ENCODE data around the gene PLEKHM2.

The PLEKHM2 gene

DNA sequence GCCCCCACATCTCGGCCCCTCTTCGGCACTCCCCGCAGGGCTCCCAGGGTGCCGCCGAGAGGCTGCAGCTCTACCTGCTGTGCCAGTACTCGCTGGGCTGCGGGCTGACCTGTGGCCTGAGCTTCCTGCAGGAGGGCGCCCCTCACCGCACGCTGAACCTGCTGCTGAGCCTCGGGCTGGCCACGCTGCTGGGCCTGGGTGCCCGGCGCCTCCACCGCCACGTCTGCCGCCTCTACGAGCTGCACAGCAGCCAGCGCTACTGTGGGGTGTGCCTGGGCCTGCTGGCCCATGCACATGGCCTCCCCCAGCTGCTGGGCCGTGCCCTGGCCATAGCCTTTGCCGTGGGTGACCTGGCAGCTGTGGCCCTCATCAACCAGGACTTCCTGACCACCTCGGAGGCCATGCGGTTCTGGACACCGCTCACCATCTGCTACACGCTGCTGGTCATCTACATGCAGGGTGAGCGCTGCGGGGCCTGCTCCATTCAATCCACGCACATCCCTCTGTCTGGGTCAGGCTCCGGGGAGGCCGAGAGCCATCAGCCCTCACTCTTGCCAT, 60.1 kb downstream of the PLEKHM2 start:
- Mint-ChIP-seq H3K27ac (no peak overlapping the region), H3K4me1 (ENCODE audit: low read depth) (peaks cover 7% of the 10 kb centered on the region), H3K4me3 (no peak overlapping the region), H3K27me3 (no peaks in the 10 kb centered on the region), H3K9me3 (no peaks in the 10 kb centered on the region), H3K36me3 (ENCODE audit: low read depth) (no peaks in the 10 kb centered on the region)
- DNase-seq = no peak

DNA sequence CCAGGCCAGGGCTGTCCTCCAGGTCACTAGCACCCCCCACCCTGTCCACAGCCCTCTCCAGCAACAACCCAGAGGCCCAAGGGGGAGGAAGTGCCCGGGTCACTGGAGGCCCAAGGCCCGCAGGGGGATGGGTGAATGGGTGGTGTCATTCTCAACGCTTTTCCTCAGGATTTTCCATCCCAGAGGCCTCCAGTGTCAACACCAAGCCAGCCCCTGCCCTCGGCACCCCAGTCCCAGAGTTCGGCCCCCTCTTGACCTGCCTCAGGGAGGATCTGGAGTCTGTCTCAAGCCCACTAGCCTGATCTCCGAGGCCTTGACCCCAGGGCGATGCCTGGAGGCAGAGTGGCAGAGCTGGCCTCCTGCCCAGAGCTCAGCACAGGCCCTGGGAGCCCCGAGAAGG, 63.3 kb downstream of the PLEKHM2 start:
- Mint-ChIP-seq H3K4me1 (ENCODE audit: low read depth) (no peaks in the 10 kb centered on the region), H3K27me3 (peaks cover 6% of the 10 kb centered on the region), H3K9me3 (no peaks in the 10 kb centered on the region), H3K27ac (no peak overlapping the region), H3K4me3 (no peak overlapping the region), H3K36me3 (ENCODE audit: low read depth) (no peaks in the 10 kb centered on the region)
- no peak for DNase-seq

DNA sequence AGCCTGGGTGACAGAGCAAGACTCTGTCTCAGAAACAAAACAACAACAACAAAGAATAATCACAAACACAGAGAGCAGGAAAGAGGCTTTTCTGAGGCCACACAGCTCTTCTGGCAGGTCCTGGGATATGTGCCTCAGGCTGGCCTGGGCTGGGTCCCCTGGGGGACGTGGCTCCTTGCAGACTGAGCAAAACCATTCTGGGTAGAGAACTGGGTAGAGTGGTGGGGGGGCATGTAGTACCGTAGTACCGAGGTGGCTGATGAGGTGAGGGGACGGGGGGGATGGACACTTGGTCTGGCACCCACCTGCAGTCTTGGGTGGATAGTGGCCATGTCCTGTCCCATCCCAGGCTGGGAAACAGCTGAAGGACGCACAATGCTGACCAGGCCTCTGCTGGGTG, 64.1 kb downstream of the PLEKHM2 start:
- Mint-ChIP-seq H3K9me3 (no peaks in the 10 kb centered on the region), H3K27ac (no peak overlapping the region), H3K4me3 (no peak overlapping the region), H3K4me1 (ENCODE audit: low read depth) (no peaks in the 10 kb centered on the region), H3K27me3 (peaks cover 7% of the 10 kb centered on the region), H3K36me3 (ENCODE audit: low read depth) (no peaks in the 10 kb centered on the region)
- DNase-seq = no peak

DNA sequence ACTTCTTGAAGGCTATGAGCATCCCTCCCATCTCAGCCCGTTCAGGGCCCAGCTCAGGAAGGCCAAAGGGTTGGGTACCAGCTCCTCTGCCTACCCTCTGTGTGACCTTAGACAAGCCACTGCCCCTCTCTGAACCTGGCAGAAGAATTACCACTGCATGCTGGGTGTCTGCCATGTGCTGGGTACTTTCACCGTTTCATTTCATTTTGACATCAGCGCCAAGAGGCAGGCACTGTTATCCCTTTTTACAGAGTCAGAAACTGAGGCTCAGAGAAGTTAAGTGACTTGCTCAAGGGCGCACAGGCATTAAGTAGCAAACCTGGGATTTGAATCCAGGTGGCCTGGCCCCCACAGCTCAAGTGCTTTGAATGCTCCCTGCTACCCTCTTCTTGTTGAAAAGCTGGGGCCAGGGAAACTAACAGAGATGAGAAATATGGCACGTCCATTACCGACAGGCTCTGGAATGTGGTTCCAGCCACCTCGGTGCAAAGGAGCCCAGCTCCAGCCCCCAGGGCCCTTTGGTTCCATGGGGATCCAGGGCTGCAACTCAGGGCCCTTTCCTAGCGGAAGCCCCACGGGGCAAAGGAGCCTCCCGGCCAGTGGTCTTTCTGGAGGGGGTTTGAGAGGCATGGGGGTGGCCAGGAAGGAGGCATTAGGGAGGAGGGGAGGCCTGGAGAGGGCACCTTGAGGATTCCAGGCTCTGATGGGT, 64.7 kb downstream of the PLEKHM2 start:
- Mint-ChIP-seq H3K9me3 (no peaks in the 10 kb centered on the region), H3K27ac (no peak overlapping the region), H3K4me1 (ENCODE audit: low read depth) (no peaks in the 10 kb centered on the region), H3K4me3 (no peak overlapping the region), H3K36me3 (ENCODE audit: low read depth) (no peaks in the 10 kb centered on the region), H3K27me3 (peaks cover 12% of the 10 kb centered on the region)
- DNase-seq = no peak

DNA sequence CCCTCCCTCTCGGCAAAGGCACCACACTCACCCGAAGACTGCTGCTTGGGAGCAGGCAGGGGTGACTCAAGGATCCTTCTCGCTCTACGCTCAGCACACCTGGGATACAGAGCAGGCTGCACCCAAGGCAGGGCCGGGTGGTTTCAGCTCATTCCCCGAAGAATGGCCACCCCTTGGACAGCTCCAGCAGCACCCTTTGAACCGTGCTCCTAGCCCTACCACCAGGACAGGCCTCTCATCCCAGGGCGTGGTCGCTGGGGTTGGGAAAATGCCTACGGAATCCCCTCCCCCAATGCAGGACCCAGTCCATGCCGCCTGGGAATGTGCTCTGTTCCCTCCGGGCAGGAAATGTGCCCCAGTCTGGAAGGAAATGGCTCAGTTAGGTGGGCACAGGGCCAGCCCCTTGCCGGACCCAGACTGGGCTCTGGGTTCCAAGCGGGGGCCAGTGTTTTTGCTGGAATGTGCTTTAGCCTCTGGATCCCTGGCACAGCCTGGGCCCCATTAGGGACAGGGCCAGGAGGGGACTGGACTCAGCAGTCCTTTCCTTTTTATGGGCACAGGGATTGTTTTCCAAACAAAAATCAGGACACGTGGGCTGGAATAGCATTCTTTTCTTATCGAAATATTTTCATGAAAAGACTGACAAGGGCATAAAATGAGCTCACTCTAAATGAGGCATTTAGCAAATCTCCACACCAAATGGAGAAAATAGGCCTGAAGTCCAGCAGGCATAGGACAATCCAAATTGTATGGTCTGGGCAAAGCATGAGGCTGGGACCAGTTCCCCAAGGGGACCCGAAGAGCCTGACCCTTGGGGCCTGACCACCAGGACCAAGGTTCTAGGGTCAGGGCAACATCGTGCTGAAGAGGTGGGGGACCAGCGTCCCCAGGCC, 65.5 kb downstream of the PLEKHM2 start:
- no peak for DNase-seq
- H3K27me3 Mint-ChIP-seq = peaks cover 12% of the 10 kb centered on the region
- H3K4me3 Mint-ChIP-seq = no peak overlapping the region
- H3K4me1 Mint-ChIP-seq (ENCODE audit: low read depth) = no peaks in the 10 kb centered on the region
- H3K36me3 Mint-ChIP-seq (ENCODE audit: low read depth) = no peaks in the 10 kb centered on the region
- H3K9me3 Mint-ChIP-seq = no peaks in the 10 kb centered on the region
- no peak overlapping the region for H3K27ac Mint-ChIP-seq

DNA sequence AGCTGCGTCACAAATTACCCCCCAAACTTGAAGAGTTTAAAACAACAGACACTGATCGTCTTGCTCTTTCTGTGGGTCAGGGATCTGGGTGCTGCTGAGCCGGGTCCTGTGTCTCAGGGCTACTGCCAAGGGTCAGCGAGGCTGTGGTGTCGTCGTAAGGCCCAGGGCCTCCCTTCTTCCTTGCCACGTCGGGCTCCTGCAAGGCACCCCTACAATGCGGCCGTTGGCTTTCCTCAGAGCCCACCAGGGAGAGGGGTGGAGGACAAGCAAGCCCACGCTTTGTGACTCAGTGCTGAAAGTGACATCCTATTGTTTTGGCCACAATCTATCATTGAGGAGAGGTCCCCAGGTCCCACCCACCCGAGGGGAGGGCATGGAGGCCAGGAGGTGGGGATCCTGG, 66.8 kb downstream of the PLEKHM2 start:
- Mint-ChIP-seq H3K27me3 (peaks cover 17% of the 10 kb centered on the region), H3K4me3 (no peak overlapping the region), H3K36me3 (ENCODE audit: low read depth) (no peaks in the 10 kb centered on the region), H3K9me3 (no peaks in the 10 kb centered on the region), H3K27ac (no peak overlapping the region), H3K4me1 (ENCODE audit: low read depth) (no peaks in the 10 kb centered on the region)
- DNase-seq = no peak

DNA sequence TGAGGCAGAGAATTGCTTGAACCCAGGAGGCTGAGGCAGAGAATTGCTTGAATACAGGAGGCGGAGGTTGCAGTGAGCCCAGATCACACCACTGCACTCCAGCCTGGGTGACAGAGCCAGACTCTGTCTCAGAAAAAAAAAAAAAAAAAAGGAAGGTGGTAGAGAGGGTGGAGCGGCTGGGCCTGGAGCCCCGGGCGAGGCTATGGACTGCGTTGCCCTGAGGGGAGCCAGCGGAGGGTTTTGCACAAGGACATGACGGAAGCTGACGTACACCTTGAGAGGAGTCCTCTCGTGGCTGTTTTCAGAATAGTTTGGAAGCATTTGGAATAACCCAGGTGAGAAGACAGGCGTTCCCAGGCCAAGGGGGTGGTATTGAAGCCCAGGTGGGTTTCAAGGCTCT, 67.6 kb downstream of the PLEKHM2 start:
- Mint-ChIP-seq H3K4me1 (ENCODE audit: low read depth) (peaks cover 6% of the 10 kb centered on the region), H3K36me3 (ENCODE audit: low read depth) (no peaks in the 10 kb centered on the region), H3K9me3 (no peaks in the 10 kb centered on the region), H3K27ac (no peak overlapping the region), H3K27me3 (peaks cover 25% of the 10 kb centered on the region), H3K4me3 (no peak overlapping the region)
- no peak for DNase-seq

DNA sequence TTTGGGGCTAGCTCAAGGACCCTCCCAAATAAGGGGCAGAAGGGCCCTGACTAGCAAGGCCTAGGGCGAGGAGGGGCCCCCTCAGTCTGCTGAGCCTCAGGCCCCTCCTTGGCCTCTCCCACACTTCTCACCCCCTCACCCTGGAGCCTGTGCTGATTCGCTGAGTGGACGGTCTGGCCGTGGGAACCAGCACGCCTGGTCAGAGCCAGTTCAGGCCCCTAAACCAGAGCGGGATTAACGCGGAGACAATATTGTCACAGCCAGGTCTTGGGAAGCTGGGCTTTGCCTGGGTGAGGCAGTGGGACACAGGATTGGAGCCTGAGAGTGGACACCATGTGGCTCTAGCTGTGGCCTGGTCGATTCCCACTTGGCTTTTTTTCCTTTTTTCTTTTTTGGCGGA, 69.7 kb downstream of the PLEKHM2 start:
- Mint-ChIP-seq H3K27ac (no peak overlapping the region), H3K27me3 (peaks cover 40% of the 10 kb centered on the region), H3K9me3 (no peaks in the 10 kb centered on the region), H3K4me1 (ENCODE audit: low read depth) (peaks cover 17% of the 10 kb centered on the region), H3K36me3 (ENCODE audit: low read depth) (no peaks in the 10 kb centered on the region), H3K4me3 (no peak overlapping the region)
- no peak for DNase-seq

DNA sequence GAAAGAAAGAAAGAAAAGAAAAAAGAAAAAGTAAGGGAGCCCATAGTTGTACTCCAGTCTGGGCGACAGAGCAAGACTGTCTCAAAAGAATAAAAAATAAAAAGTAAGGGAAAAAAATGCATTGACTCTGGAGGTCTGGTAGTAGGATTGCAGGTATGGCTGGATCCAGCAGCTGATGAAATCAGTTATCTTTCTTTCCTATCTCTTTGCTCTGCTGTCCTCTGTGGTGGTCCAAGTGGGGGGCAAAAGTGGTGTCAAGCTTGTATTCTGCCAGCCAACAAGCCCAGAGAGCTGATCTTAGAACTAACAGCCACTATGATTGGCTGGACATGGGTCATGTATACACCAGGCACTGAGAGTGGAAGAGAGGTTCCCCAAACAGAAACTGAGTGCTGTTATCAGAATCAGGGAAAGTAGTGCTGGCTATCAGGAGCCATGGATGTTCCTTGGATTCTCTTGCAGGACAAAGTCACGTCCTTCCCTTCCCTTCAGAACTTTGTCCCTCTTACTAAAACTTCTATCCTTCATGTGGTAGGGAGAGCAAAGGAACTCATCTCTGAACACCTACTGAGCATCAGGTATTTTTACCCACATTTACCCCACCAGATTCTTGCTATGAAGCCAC, 71.0 kb downstream of the PLEKHM2 start:
- Mint-ChIP-seq H3K9me3 (no peaks in the 10 kb centered on the region), H3K27ac (no peak overlapping the region), H3K4me1 (ENCODE audit: low read depth) (peaks cover 18% of the 10 kb centered on the region), H3K27me3 (peaks cover 50% of the 10 kb centered on the region), H3K4me3 (no peak overlapping the region), H3K36me3 (ENCODE audit: low read depth) (no peaks in the 10 kb centered on the region)
- no peak for DNase-seq

DNA sequence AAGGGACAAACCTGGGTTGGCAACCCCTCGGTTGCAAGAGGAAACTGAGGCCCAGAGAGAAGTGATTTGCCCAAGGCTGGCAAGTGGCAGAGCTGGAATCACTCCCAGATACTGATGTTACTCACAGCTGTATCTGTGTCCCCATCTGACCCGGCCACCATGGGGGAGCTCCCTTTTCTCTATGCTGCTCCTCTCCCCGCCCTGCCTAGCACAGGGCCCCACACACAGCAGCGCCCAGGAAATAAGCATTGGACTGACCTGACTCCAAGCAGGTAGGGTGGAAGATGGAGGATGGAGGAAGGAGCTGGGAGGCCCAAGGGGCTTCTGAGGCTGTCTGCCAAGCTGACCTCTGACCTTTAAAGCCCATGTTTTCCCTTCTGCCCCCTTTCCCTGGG, 71.5 kb downstream of the PLEKHM2 start:
- Mint-ChIP-seq H3K9me3 (no peaks in the 10 kb centered on the region), H3K27ac (no peak overlapping the region), H3K4me1 (ENCODE audit: low read depth) (peaks cover 18% of the 10 kb centered on the region), H3K36me3 (ENCODE audit: low read depth) (no peaks in the 10 kb centered on the region), H3K4me3 (no peak overlapping the region), H3K27me3 (peaks cover 53% of the 10 kb centered on the region)
- no peak for DNase-seq

DNA sequence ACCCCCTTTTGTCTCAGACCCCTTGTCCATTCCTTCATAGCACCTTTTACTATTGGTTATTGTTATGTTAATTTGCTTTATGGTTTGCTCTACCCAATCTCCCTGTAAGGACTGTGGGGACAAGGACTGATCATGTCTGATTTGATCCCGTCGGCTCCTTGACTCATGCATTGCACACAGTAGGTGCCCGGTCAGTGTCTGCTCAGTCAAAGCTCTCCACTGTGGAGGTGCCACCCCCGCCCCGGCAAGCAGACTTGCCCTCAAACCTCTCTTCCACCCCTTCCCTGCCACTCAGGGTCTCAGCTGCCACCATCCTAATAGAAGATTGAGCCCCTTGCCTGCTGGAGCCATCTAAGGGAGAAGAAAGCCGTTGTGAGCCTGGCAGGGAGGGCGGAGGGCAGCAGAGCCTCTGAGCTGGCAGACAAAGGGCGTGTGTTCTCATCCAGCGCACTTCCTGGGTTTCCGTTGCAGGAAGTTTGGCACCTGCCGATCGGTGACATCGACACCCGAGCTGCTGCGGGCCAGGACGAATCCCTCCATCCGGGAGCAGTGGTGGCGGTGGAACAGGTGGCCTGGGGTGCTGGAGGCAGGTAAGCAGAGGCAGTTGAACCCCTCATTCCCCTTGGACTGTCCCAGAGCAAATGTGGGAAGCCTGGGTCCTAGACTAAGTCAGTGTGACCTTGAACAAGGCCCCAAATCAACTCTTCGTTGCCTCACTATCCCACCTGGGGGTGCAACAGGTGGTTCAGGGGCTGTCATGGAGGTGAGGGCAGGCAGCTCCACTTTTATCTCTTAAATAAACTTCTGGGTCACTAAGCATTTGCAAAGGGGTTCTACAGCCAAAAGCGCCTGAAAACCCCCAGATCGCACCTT, 72.3 kb downstream of the PLEKHM2 start:
- Mint-ChIP-seq H3K27ac (no peak overlapping the region), H3K9me3 (no peaks in the 10 kb centered on the region), H3K4me1 (ENCODE audit: low read depth) (peaks cover 18% of the 10 kb centered on the region), H3K27me3 (peaks cover 61% of the 10 kb centered on the region), H3K4me3 (no peak overlapping the region), H3K36me3 (ENCODE audit: low read depth) (no peaks in the 10 kb centered on the region)
- no peak for DNase-seq

DNA sequence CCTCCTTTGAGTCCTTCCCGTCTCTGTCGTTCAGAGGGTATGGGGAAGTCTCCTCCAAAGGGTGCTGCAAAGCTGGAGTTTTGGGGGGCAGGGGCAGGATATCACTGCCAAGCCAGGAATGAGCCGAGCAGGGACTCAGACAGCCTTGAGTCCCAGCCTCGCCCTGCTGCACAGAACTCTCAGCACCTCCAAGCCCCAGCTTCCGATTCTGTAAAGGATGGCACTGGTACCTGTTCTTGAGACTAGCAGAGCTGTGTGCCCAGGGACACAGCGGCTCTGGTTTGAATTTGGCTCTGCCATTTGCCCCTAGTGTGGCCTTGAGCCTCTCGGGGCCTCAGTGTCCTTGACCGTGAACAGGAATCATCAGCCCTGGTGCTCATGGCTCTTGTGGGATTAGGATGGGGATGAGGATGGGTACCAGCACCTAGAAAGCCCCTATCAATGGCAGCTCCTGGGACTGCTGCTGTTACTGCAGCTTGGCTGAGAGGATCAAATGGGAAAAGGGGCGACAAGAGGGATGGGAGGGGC, 73.0 kb downstream of the PLEKHM2 start:
- H3K36me3 Mint-ChIP-seq (ENCODE audit: low read depth) = no peaks in the 10 kb centered on the region
- no peak for DNase-seq
- no peak overlapping the region for H3K4me3 Mint-ChIP-seq
- H3K4me1 Mint-ChIP-seq (ENCODE audit: low read depth) = peaks cover 18% of the 10 kb centered on the region
- H3K27ac Mint-ChIP-seq = no peak overlapping the region
- no peaks in the 10 kb centered on the region for H3K9me3 Mint-ChIP-seq
- H3K27me3 Mint-ChIP-seq = peaks cover 61% of the 10 kb centered on the region

DNA sequence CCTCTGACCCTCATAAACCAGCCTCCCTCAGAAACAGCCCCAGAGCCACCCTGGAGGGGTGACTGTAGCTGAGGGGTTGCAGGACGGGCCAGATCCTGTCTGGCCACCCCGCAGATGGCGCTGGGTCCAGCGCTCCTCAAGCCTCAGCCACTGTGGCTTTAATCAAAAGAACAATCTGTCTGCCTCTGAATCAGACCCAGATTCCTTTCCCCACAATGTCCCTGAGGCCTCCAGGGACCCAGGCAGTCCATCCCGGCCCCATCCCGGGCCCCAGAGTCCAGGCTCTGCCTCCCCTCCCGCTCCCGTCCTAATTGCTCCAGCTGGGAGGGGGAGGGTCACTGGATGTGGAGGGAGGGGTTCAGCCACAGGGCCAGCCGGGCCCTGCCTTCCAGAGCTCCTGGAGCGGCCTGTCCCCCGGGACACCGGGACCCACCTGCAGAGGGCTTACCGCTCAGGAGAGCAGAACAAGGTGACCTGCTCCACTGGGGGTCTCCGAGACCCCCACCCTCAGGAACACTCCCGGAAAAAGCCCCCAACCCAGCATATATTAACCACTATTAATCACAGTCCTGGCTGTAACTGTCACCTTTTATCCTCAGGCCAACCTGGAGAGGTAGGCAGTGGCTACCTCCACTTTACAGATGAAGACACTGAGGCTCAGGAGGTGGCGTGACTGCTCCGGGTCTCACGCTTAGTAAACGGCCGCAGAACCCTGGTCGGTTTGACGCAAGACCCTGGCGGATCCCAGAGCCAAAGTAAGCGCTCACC, 73.6 kb downstream of the PLEKHM2 start:
- Mint-ChIP-seq H3K4me1 (ENCODE audit: low read depth) (peaks cover 18% of the 10 kb centered on the region), H3K4me3 (peak overlapping the region; percentile 59), H3K36me3 (ENCODE audit: low read depth) (no peaks in the 10 kb centered on the region), H3K9me3 (no peaks in the 10 kb centered on the region), H3K27ac (no peak overlapping the region), H3K27me3 (peaks cover 64% of the 10 kb centered on the region)
- DNase-seq = no peak
